Bone marrow (tissue), 2 donors: Measurements from ENCODE around the gene THUMPD1.
"Not testable (repeated sequence)": the region's sequence is repeated elsewhere in the genome, so short reads cannot be mapped to it uniquely, and the experiment has no call there.

Experiments
- DNase-seq, 2 donors: peaks; one replicate each; lab custom pipeline; 2025; lab: John Stamatoyannopoulos, UW

THUMPD1 gene

GRCh38 chr16:20741554-20742285, at the start of gene THUMPD1:
THUMPD1 (minus strand) TSS chr16:20741818; CDS start chr16:20741739, 79 bp downstream.
- DNase-seq: peak; percentile 78 to 95

GRCh38 chr16:20789130-20789529, 47.5 kb upstream of the THUMPD1 start:
- DNase-seq: no peak

GRCh38 chr16:20784204-20784603, 42.6 kb upstream of the THUMPD1 start:
- no peak for DNase-seq

GRCh38 chr16:20782470-20782869, 40.9 kb upstream of the THUMPD1 start:
- no peak for DNase-seq

GRCh38 chr16:20781697-20782096, 40.1 kb upstream of the THUMPD1 start:
- no peak for DNase-seq

GRCh38 chr16:20774703-20775362, 33.2 kb upstream of the THUMPD1 start:
- DNase-seq: peak; percentile 9 to 55

- no peak for DNase-seq
Measured at GRCh38 chr16:20773679-20774078, 32.1 kb upstream of the THUMPD1 start.

GRCh38 chr16:20768818-20769217, 27.2 kb upstream of the THUMPD1 start:
- DNase-seq: no peak

GRCh38 chr16:20768121-20768520, 26.5 kb upstream of the THUMPD1 start:
- no peak for DNase-seq

GRCh38 chr16:20767577-20767976, 26.0 kb upstream of the THUMPD1 start:
- DNase-seq: no peak

GRCh38 chr16:20766294-20766693, 24.7 kb upstream of the THUMPD1 start:
- no peak for DNase-seq

- DNase-seq: no peak
Measured at GRCh38 chr16:20765732-20766131, 24.1 kb upstream of the THUMPD1 start.

- not testable (repeated sequence) for DNase-seq
Measured at GRCh38 chr16:20764448-20764847, 22.8 kb upstream of the THUMPD1 start.

- peak in 1 of 2 donors; percentile 85 for DNase-seq
Measured at GRCh38 chr16:20763461-20764232, 22.0 kb upstream of the THUMPD1 start, which contains the start of gene ACSM3. ACSM3 (plus strand) TSS chr16:20764014; CDS start chr16:20770035, 6,021 bp downstream.

GRCh38 chr16:20762404-20763123, 20.9 kb upstream of the THUMPD1 start:
- DNase-seq: no peak

GRCh38 chr16:20761175-20761574, 19.6 kb upstream of the THUMPD1 start:
- DNase-seq: no peak

- no peak for DNase-seq
Measured at GRCh38 chr16:20760346-20760745, 18.7 kb upstream of the THUMPD1 start.

GRCh38 chr16:20755799-20756198, 14.2 kb upstream of the THUMPD1 start:
- DNase-seq: not testable (repeated sequence)

- DNase-seq: no peak
Measured at GRCh38 chr16:20755238-20755637, 13.6 kb upstream of the THUMPD1 start.

- DNase-seq: no peak
Measured at GRCh38 chr16:20753727-20754126, 12.1 kb upstream of the THUMPD1 start.

- no peak for DNase-seq
Measured at GRCh38 chr16:20750558-20750957, 8.9 kb upstream of the THUMPD1 start.

GRCh38 chr16:20749474-20749873, 7.9 kb upstream of the THUMPD1 start:
- no peak for DNase-seq
